Choroid plexus epithelial cell (primary cell): ENCODE measurements around the gene CTR9.
A peak's percentile ranks its signal among the peaks of the same experiment; 100 is the strongest.

Experiments used
- DNase-seq: peaks from one replicate; pipeline ENCODE4 v3.0.0-alpha.2; 2010; ENCODE audit warnings: low read depth
- H3K4me3 ChIP-seq: 2 replicates; pipeline ENCODE4 v1.5.1; 2011; ENCODE audit warnings: low read depth, mild to moderate bottlenecking, control low read depth, low read length, moderate library complexity
- CTCF ChIP-seq: conservative IDR thresholded peaks from 2 replicates; pipeline ENCODE4 v1.5.1; 2011; ENCODE audit warnings: low read depth, mild to moderate bottlenecking, control low read depth, inconsistent platforms, low read length, moderate library complexity

The CTR9 gene

GRCh38 chr11:10752061-10752460 lies 1.0 kb downstream of the CTR9 start:
- no peak for TF ChIP-seq CTCF
- DNase-seq = no peak
- peak overlapping the region; percentile 84 for H3K4me3 ChIP-seq

GRCh38 chr11:10752486-10752885 lies 1.4 kb downstream of the CTR9 start:
- no peak for DNase-seq
- no peak for TF ChIP-seq CTCF
- peak overlapping the region; percentile 6 for H3K4me3 ChIP-seq

GRCh38 chr11:10758957-10759356 lies 7.9 kb downstream of the CTR9 start:
- DNase-seq = no peak
- H3K4me3 ChIP-seq = no peak overlapping the region
- TF ChIP-seq CTCF = no peak

- TF ChIP-seq CTCF = no peak
- H3K4me3 ChIP-seq = no peak overlapping the region
- no peak for DNase-seq
Observed at GRCh38 chr11:10761085-10761698, 10.1 kb downstream of the CTR9 start.

GRCh38 chr11:10762185-10762584 lies 11.1 kb downstream of the CTR9 start:
- H3K4me3 ChIP-seq = no peak overlapping the region
- TF ChIP-seq CTCF = no peak
- DNase-seq = no peak

GRCh38 chr11:10762913-10763421 lies 11.9 kb downstream of the CTR9 start:
- no peak overlapping the region for H3K4me3 ChIP-seq
- no peak for TF ChIP-seq CTCF
- DNase-seq = peak; percentile 14

GRCh38 chr11:10763766-10764165 lies 12.7 kb downstream of the CTR9 start:
- no peak for TF ChIP-seq CTCF
- H3K4me3 ChIP-seq = no peak overlapping the region
- no peak for DNase-seq
